HEK293 (cell line): ENCODE results near the gene RNF212.
A peak's percentile ranks its signal among the peaks of the same experiment; 100 is the strongest.

Experiments
- CTCF ChIA-PET: fragments of 350-600 bp; formaldehyde crosslinking; extraction: SDS; loops from one replicate; lab custom pipeline; 2021; ENCODE audit warnings: antibody characterized with exemption; lab: Yijun Ruan, JAX
- POLR2A ChIA-PET: fragments of 300-600 bp; formaldehyde crosslinking; extraction: SDS; loops from one replicate; lab custom pipeline; 2020; ENCODE audit warnings: antibody characterized with exemption, inconsistent platforms; lab: Yijun Ruan, JAX
- H3K27ac ChIP-seq: fragments of 200-500 bp; sonication (Bioruptor generic); 2 replicates; pipeline ENCODE4 v1.5.1; 2014; ENCODE audit warnings: low read depth, low read length, control low read depth, inconsistent platforms; ENCODE audit errors: extremely low read depth
- H3K36me3 ChIP-seq, 2 experiments: fragments of 200-500 bp in 1 of 2; sonication (Bioruptor generic) in 1 of 2; 1 replicate in 1 of 2; 2 replicates in 1 of 2; pipeline ENCODE4 v1.5.1; 2014 to 2017; ENCODE audit warnings: inconsistent platforms in 2 of 2, low read length in 2 of 2; ENCODE audit not compliant: control insufficient read depth in 2 of 2, insufficient read depth in 1 of 2
- H3K4me1 ChIP-seq: fragments of 200-500 bp; sonication (Bioruptor generic); 2 replicates; pipeline ENCODE4 v1.5.1; 2014; ENCODE audit warnings: mild to moderate bottlenecking, low read length, inconsistent platforms; ENCODE audit not compliant: control insufficient read depth, insufficient read depth
- H3K4me3 ChIP-seq: 2 replicates; pipeline ENCODE4 v1.5.1; 2011; ENCODE audit warnings: low read depth, mild to moderate bottlenecking, control low read depth, low read length, moderate library complexity
- H3K9me3 ChIP-seq: fragments of 200-500 bp; sonication (Bioruptor generic); 2 replicates; pipeline ENCODE4 v1.5.1; 2014; ENCODE audit warnings: low read depth, low read length, inconsistent platforms; ENCODE audit not compliant: control insufficient read depth, insufficient read depth
- BCL11A ChIP-seq: fragments of 450-650 bp; formaldehyde crosslinking; IDR thresholded peaks from 2 replicates; pipeline ENCODE4 v1.5.1; 2016; ENCODE audit warnings: low read depth, missing biosample characterization, missing genetic modification characterization
- PRDM1 ChIP-seq: fragments of 450-650 bp; formaldehyde crosslinking; IDR thresholded peaks from 2 replicates; pipeline ENCODE4; 2016; ENCODE audit warnings: missing biosample characterization, missing genetic modification characterization
- SCRT2 ChIP-seq: fragments of 450-650 bp; formaldehyde crosslinking; IDR thresholded peaks from 2 replicates; pipeline ENCODE4 v1.5.1; 2016; ENCODE audit warnings: missing biosample characterization, missing genetic modification characterization
- ZNF155 ChIP-seq: fragments of 450-650 bp; formaldehyde crosslinking; IDR thresholded peaks from 2 replicates; pipeline ENCODE4 v1.5.1; 2016; ENCODE audit warnings: missing biosample characterization, missing genetic modification characterization
- ZNF157 ChIP-seq: fragments of 450-650 bp; formaldehyde crosslinking; IDR thresholded peaks from 2 replicates; pipeline ENCODE4 v1.5.1; 2016; ENCODE audit warnings: missing biosample characterization, missing genetic modification characterization
- ZNF174 ChIP-seq: fragments of 450-650 bp; formaldehyde crosslinking; IDR thresholded peaks from 2 replicates; pipeline ENCODE4 v1.5.0; 2017; ENCODE audit warnings: missing biosample characterization, mild to moderate bottlenecking, missing genetic modification characterization
- ZNF211 ChIP-seq: fragments of 450-650 bp; formaldehyde crosslinking; IDR thresholded peaks from 2 replicates; pipeline ENCODE4 v1.5.1; 2016; ENCODE audit warnings: low read depth, missing biosample characterization, missing genetic modification characterization
- ZNF223 ChIP-seq: fragments of 450-650 bp; formaldehyde crosslinking; IDR thresholded peaks from 2 replicates; pipeline ENCODE4 v1.5.1; 2016; ENCODE audit warnings: missing biosample characterization, missing genetic modification characterization
- ZNF274 ChIP-seq, 2 experiments: fragments of 200-500 bp in 1 of 2; fragments of 450-650 bp in 1 of 2; sonication (Bioruptor generic) in 1 of 2; formaldehyde crosslinking in 1 of 2; IDR thresholded peaks; 2 replicates each; pipeline versions ENCODE4 v1.5.1 to v1.6.1; 2014 to 2016; ENCODE audit warnings: borderline replicate concordance in 1 of 2, inconsistent platforms in 1 of 2, low read length in 1 of 2, missing biosample characterization in 1 of 2, missing genetic modification characterization in 1 of 2
- ZNF302 ChIP-seq: fragments of 450-650 bp; formaldehyde crosslinking; IDR thresholded peaks from 2 replicates; pipeline ENCODE4 v1.5.1; 2016; ENCODE audit warnings: missing biosample characterization, missing genetic modification characterization, low read depth
- ZNF391 ChIP-seq: fragments of 450-650 bp; formaldehyde crosslinking; IDR thresholded peaks from 2 replicates; pipeline ENCODE4 v1.5.1; 2016; ENCODE audit warnings: low read depth, missing biosample characterization, missing genetic modification characterization, borderline replicate concordance
- ZNF423 ChIP-seq: fragments of 450-650 bp; formaldehyde crosslinking; IDR thresholded peaks from 2 replicates; pipeline ENCODE4 v1.5.1; 2016; ENCODE audit warnings: missing biosample characterization, missing genetic modification characterization
- ZNF426 ChIP-seq: fragments of 450-650 bp; formaldehyde crosslinking; IDR thresholded peaks from 2 replicates; pipeline ENCODE4 v1.5.1; 2017; ENCODE audit warnings: missing biosample characterization, missing genetic modification characterization, mild to moderate bottlenecking, inconsistent platforms, moderate library complexity
- ZNF473 ChIP-seq: fragments of 450-650 bp; formaldehyde crosslinking; IDR thresholded peaks from 2 replicates; pipeline ENCODE4 v1.5.1; 2017; ENCODE audit warnings: missing biosample characterization, missing genetic modification characterization
- ZNF544 ChIP-seq: fragments of 450-650 bp; formaldehyde crosslinking; IDR thresholded peaks from 2 replicates; pipeline ENCODE4 v1.5.0; 2017; ENCODE audit warnings: missing biosample characterization, missing genetic modification characterization
- ZNF610 ChIP-seq: fragments of 450-650 bp; formaldehyde crosslinking; IDR thresholded peaks from 2 replicates; pipeline ENCODE4 v1.5.1; 2016; ENCODE audit warnings: missing biosample characterization, missing genetic modification characterization, borderline replicate concordance
- ZNF670 ChIP-seq: fragments of 450-650 bp; formaldehyde crosslinking; IDR thresholded peaks from 2 replicates; pipeline ENCODE4 v1.5.1; 2016; ENCODE audit warnings: missing biosample characterization, missing genetic modification characterization, low read depth
- ZNF707 ChIP-seq: fragments of 450-650 bp; formaldehyde crosslinking; IDR thresholded peaks from 2 replicates; pipeline ENCODE4 v1.5.1; 2016; ENCODE audit warnings: missing biosample characterization, missing genetic modification characterization
- TF ChIP-seq, protein P1 (sequence below): fragments of 450-650 bp; formaldehyde crosslinking; IDR thresholded peaks from 2 replicates; pipeline ENCODE4 v1.5.1; 2016; ENCODE audit warnings: missing biosample characterization, missing genetic modification characterization
- TF ChIP-seq, protein P2 (sequence below): fragments of 450-650 bp; formaldehyde crosslinking; IDR thresholded peaks from 2 replicates; pipeline ENCODE4 v1.5.1; 2016; ENCODE audit warnings: missing biosample characterization, missing genetic modification characterization
- TF ChIP-seq, protein P3 (sequence below): fragments of 450-650 bp; formaldehyde crosslinking; IDR thresholded peaks from 2 replicates; pipeline ENCODE4 v1.5.1; 2016; ENCODE audit warnings: missing biosample characterization, missing genetic modification characterization

The RNF212 gene

DNA sequence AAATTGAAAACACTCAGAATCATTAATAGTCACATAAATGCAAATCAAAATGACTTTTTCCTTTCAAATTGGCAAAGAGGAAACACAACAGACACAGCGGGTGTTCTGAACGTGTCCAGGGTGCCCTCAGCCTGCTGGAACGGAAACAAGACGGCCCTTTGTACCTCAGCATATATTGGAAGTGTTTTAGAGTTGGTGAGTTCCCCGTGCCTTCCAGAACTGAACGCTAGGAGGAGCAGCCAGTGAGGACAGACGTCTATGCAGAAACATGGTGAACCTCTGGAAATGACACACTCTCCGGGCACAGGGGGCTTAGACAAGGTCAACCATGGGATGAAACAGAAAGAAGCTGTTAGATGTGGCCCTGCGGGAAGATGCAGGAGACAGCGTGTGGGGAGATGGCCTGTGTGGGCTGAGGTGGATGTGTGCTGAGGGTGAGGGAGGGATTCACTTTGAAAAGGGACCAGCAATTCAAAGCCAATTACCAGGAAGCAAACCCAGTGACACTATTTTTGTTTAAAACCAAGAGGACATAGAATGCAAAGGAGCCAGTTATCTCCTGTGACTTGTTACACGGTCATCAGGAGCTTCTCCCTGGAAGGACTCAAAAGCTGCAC is 40.4 kb downstream of the RNF212 start:
- Histone ChIP-seq H3K9me3 (no peaks in the 10 kb centered on the region), H3K4me3 (no peak overlapping the region), H3K27ac (no peak overlapping the region), H3K36me3 (no peaks in the 10 kb centered on the region), H3K4me1 (no peaks in the 10 kb centered on the region)
- ChIA-PET POLR2A (no interaction called here), CTCF (interaction anchor here (0.6 to 0.7 kb wide), 3 partner anchors 13 to 74 kb away, joined by 4 to 5 read pairs (median 4); no protein-coding TSS in a partner anchor)
- TF ChIP-seq, protein P1, sequence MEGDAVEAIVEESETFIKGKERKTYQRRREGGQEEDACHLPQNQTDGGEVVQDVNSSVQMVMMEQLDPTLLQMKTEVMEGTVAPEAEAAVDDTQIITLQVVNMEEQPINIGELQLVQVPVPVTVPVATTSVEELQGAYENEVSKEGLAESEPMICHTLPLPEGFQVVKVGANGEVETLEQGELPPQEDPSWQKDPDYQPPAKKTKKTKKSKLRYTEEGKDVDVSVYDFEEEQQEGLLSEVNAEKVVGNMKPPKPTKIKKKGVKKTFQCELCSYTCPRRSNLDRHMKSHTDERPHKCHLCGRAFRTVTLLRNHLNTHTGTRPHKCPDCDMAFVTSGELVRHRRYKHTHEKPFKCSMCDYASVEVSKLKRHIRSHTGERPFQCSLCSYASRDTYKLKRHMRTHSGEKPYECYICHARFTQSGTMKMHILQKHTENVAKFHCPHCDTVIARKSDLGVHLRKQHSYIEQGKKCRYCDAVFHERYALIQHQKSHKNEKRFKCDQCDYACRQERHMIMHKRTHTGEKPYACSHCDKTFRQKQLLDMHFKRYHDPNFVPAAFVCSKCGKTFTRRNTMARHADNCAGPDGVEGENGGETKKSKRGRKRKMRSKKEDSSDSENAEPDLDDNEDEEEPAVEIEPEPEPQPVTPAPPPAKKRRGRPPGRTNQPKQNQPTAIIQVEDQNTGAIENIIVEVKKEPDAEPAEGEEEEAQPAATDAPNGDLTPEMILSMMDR = peak; percentile 25; the same call in 1 of the 2 replicates
- no peak for TF ChIP-seq ZNF473 (tag by site-specific recombination)

DNA sequence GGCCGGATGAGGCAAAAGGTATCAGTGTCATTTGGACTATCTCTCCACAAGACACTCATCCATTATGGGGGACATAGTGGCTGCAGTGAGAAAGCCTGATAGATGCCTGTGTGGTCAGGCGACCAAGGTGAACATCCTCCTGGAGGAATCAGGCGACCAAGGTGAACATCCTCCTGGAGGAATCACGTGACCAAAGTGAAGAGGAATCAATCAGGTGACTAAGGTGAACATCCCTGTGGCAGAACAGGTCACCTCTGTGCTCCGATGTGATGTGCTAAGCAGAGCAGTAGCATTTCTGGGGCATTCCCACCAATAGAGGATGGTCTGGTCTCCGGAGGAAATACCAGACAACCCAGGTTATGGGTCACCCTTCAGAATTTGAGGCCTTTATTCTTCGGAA is 44.0 kb downstream of the RNF212 start:
- ChIA-PET CTCF (interaction anchor here (0.6 kb wide), 1 partner anchor 830 kb away, joined by 3 read pairs; no protein-coding TSS in a partner anchor), POLR2A (no interaction called here)
- TF ChIP-seq ZNF155 (tag by site-specific recombination) = no peak
- TF ChIP-seq ZNF670 (tag by site-specific recombination) = no peak
- no peak for TF ChIP-seq ZNF174 (tag by site-specific recombination)
- TF ChIP-seq ZNF707 (tag by site-specific recombination) = no peak
- no peak for TF ChIP-seq BCL11A (tag by site-specific recombination)
- no peak for TF ChIP-seq ZNF157
- no peak for TF ChIP-seq ZNF423 (tag by site-specific recombination)
- TF ChIP-seq, protein P2, sequence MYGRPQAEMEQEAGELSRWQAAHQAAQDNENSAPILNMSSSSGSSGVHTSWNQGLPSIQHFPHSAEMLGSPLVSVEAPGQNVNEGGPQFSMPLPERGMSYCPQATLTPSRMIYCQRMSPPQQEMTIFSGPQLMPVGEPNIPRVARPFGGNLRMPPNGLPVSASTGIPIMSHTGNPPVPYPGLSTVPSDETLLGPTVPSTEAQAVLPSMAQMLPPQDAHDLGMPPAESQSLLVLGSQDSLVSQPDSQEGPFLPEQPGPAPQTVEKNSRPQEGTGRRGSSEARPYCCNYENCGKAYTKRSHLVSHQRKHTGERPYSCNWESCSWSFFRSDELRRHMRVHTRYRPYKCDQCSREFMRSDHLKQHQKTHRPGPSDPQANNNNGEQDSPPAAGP (tag by site-specific recombination) = no peak
- no peak for TF ChIP-seq ZNF274 (IDR thresholded peaks at IDR 0.05; ENCODE audit: low read length)
- no peak for TF ChIP-seq ZNF274 (tag by site-specific recombination; IDR thresholded peaks at IDR 0.05; ENCODE audit: borderline replicate concordance)
- no peak for TF ChIP-seq ZNF391 (tag by site-specific recombination)
- no peak for TF ChIP-seq ZNF223 (tag by site-specific recombination)
- no peak for TF ChIP-seq PRDM1 (tag by site-specific recombination)
- no peak for TF ChIP-seq SCRT2 (tag by site-specific recombination)
- TF ChIP-seq ZNF610 (tag by site-specific recombination) = no peak
- no peak for TF ChIP-seq ZNF302 (tag by site-specific recombination)
- no peak for TF ChIP-seq ZNF426 (tag by site-specific recombination)
- no peak for TF ChIP-seq ZNF544
- TF ChIP-seq, protein P3, sequence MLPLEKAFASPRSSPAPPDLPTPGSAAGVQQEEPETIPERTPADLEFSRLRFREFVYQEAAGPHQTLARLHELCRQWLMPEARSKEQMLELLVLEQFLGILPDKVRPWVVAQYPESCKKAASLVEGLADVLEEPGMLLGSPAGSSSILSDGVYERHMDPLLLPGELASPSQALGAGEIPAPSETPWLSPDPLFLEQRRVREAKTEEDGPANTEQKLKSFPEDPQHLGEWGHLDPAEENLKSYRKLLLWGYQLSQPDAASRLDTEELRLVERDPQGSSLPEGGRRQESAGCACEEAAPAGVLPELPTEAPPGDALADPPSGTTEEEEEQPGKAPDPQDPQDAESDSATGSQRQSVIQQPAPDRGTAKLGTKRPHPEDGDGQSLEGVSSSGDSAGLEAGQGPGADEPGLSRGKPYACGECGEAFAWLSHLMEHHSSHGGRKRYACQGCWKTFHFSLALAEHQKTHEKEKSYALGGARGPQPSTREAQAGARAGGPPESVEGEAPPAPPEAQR (tag by site-specific recombination) = no peak
- TF ChIP-seq ZNF211 (tag by site-specific recombination) = no peak
- H3K9me3 ChIP-seq = no peaks in the 10 kb centered on the region
- H3K27ac ChIP-seq = no peak overlapping the region
- H3K4me1 ChIP-seq = no peaks in the 10 kb centered on the region
- no peaks in the 10 kb centered on the region for H3K36me3 ChIP-seq
- no peak overlapping the region for H3K4me3 ChIP-seq
